T-helper 1 cell treated with Interleukin-12 subunit alpha and Interleukin-12 subunit beta and Interleukin-4 antibody, amounts not matched to agents 30 μg/mL and 1 μg/mL, for 36 hours (primary cell): ENCODE results near the gene PFDN2.

ENCODE experiments used
- H3K27ac Mint-ChIP-seq: one replicate; pipeline ENCODE4 v1.8.0; 2021; ENCODE audit warnings: mild to moderate bottlenecking, mixed read lengths
- H3K27me3 Mint-ChIP-seq: one replicate; pipeline ENCODE4 v1.8.0; 2021; ENCODE audit warnings: low read depth, mixed read lengths
- H3K36me3 Mint-ChIP-seq: one replicate; pipeline ENCODE4 v1.8.0; 2021; ENCODE audit warnings: low read depth, mixed read lengths
- H3K4me1 Mint-ChIP-seq: one replicate; pipeline ENCODE4 v1.8.0; 2021; ENCODE audit warnings: low read depth, mixed read lengths
- H3K4me3 Mint-ChIP-seq: one replicate; pipeline ENCODE4 v1.8.0; 2021; ENCODE audit warnings: mild to moderate bottlenecking, moderate library complexity, mixed read lengths
- H3K9me3 Mint-ChIP-seq: one replicate; pipeline ENCODE4 v1.8.0; 2021; ENCODE audit warnings: mixed read lengths

Gene PFDN2

DNA sequence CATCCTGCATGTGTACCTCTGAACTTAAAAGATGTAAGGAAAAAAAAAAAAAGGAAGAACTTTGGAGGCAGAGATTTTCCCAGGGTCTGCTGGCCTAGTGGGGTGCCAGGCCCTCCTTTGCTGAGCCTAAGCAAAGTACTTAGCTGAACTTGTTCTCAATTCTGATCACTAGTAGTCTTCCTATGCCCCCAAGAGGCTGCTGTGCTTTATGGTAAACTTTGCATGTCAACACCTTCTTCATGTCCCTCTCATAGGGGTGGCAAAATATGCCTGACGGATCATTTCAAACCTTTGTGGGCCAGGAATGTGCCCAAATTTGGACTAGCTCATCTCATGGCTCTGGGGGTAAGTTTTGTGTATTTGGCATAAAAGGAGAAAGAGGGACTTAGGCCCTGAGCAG, 40.0 kb upstream of the PFDN2 start:
- H3K36me3 Mint-ChIP-seq = peaks cover 26% of the 10 kb centered on the region
- H3K27me3 Mint-ChIP-seq = no peaks in the 10 kb centered on the region
- H3K9me3 Mint-ChIP-seq = no peaks in the 10 kb centered on the region
- H3K4me1 Mint-ChIP-seq = peaks cover 42% of the 10 kb centered on the region
- H3K27ac Mint-ChIP-seq = peak overlapping the region; percentile 81
- peak overlapping the region; percentile 41 for H3K4me3 Mint-ChIP-seq

GRCh38 chr1:161153682-161154337, 36.0 kb upstream of the PFDN2 start, which contains the start of gene UFC1:
UFC1 (plus strand) TSS chr1:161153978; CDS start chr1:161153998, 20 bp downstream.
- peak within 1 kb of the TSS; percentile 99 for H3K4me3 Mint-ChIP-seq
- no peaks in the 10 kb centered on the region for H3K9me3 Mint-ChIP-seq
- no peaks in the 10 kb centered on the region for H3K27me3 Mint-ChIP-seq
- peaks cover 21% of the 10 kb centered on the region for H3K4me1 Mint-ChIP-seq
- H3K27ac Mint-ChIP-seq = peak within 1 kb of the TSS; percentile 100
- peaks cover 16% of the 10 kb centered on the region for H3K36me3 Mint-ChIP-seq

DNA sequence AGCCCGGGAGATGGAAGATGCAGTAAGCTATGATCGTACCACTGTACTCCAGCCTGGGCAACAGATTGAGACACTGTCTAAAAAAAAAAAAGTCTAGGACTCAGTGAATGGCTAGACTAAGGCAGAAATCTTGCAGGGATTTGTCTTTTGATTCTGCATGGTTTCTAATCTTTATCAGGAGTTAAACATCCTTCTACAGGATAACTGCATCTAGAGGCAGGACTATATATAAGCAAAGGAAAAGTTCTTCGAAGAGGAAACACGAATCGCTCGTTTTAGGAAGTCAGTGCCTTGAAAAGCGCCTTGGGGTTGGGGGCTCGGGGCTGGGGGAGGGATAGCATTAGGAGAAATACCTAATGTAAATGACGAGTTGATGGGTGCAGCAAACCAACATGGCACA, 35.3 kb upstream of the PFDN2 start:
- Mint-ChIP-seq H3K9me3 (no peaks in the 10 kb centered on the region), H3K27me3 (no peaks in the 10 kb centered on the region), H3K4me3 (peak overlapping the region; percentile 99), H3K36me3 (peaks cover 16% of the 10 kb centered on the region), H3K4me1 (peaks cover 15% of the 10 kb centered on the region), H3K27ac (peak overlapping the region; percentile 100)

GRCh38 chr1:161145832-161146231, 28.0 kb upstream of the PFDN2 start:
- Mint-ChIP-seq H3K4me3 (no peak overlapping the region), H3K27ac (no peak overlapping the region), H3K4me1 (no peaks in the 10 kb centered on the region), H3K27me3 (no peaks in the 10 kb centered on the region), H3K9me3 (no peaks in the 10 kb centered on the region), H3K36me3 (no peaks in the 10 kb centered on the region)

- Mint-ChIP-seq H3K9me3 (no peaks in the 10 kb centered on the region), H3K27ac (no peak overlapping the region), H3K4me1 (peaks cover 6% of the 10 kb centered on the region), H3K36me3 (no peaks in the 10 kb centered on the region), H3K4me3 (no peak overlapping the region), H3K27me3 (no peaks in the 10 kb centered on the region)
These were observed 23.0 kb upstream of the PFDN2 start for GRCh38 chr1:161140755-161141400.

GRCh38 chr1:161139766-161140165, 21.9 kb upstream of the PFDN2 start:
- Mint-ChIP-seq H3K27me3 (no peaks in the 10 kb centered on the region), H3K4me3 (no peak overlapping the region), H3K27ac (no peak overlapping the region), H3K9me3 (no peaks in the 10 kb centered on the region), H3K36me3 (peaks cover 3% of the 10 kb centered on the region), H3K4me1 (peaks cover 10% of the 10 kb centered on the region)

DNA sequence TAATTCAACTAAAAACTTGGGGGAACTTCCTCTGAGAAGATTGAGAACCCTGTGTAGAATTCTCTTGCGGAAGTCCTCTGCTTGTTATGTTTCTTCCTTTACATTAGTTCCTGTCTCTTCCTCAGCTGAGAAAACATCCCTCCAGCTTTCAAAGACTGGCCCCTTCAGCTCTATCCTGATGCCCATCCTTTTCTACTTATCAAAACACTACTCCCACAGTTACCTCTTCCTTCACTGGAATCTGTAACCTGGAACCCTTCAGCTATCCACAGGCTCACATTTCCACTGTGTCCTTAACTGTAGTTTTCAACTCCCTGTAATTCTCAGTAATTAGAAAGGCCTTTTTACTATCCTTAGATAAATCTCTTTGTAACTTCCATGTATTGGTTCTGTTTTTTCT, 20.6 kb upstream of the PFDN2 start:
- no peak overlapping the region for H3K4me3 Mint-ChIP-seq
- H3K4me1 Mint-ChIP-seq = peaks cover 10% of the 10 kb centered on the region
- H3K9me3 Mint-ChIP-seq = no peaks in the 10 kb centered on the region
- H3K27ac Mint-ChIP-seq = no peak overlapping the region
- no peaks in the 10 kb centered on the region for H3K27me3 Mint-ChIP-seq
- peaks cover 3% of the 10 kb centered on the region for H3K36me3 Mint-ChIP-seq

- H3K27me3 Mint-ChIP-seq = no peaks in the 10 kb centered on the region
- no peak overlapping the region for H3K27ac Mint-ChIP-seq
- H3K9me3 Mint-ChIP-seq = no peaks in the 10 kb centered on the region
- H3K36me3 Mint-ChIP-seq = peaks cover 3% of the 10 kb centered on the region
- H3K4me3 Mint-ChIP-seq = no peak overlapping the region
- peaks cover 10% of the 10 kb centered on the region for H3K4me1 Mint-ChIP-seq
These were observed 20.0 kb upstream of the PFDN2 start for GRCh38 chr1:161137881-161138280.

DNA sequence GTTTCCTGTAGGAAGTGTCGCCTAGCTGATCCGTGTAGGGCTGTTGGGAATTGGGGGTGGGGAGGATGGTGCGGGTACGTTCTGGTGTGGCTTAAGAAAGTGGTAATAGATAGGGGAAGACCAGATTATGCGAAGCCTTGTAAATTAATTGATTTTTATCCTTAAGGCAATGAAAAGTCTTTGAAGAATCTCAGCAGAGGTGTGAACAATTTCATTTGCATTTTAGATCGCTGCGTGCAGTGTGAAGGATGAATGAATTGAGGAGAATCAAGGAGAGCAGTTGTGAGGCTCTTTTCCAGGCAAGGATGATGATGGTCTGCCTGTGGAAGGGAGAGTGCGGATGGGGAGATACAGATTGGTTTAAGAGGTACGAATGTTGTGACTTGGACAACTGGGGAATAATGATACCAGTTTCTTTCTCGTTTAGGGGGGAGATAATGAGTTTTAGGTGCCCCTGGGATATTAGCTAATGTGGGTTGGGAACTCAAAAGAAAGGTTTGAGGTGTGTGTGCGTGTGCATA, 15.4 kb upstream of the PFDN2 start:
- peaks cover 31% of the 10 kb centered on the region for H3K4me1 Mint-ChIP-seq
- no peak overlapping the region for H3K4me3 Mint-ChIP-seq
- no peaks in the 10 kb centered on the region for H3K9me3 Mint-ChIP-seq
- no peaks in the 10 kb centered on the region for H3K27me3 Mint-ChIP-seq
- H3K27ac Mint-ChIP-seq = no peak overlapping the region
- peaks cover 5% of the 10 kb centered on the region for H3K36me3 Mint-ChIP-seq

- Mint-ChIP-seq H3K27ac (peak within 1 kb of the TSS; percentile 88), H3K4me1 (peaks cover 37% of the 10 kb centered on the region), H3K4me3 (no peak within 1 kb of the TSS), H3K27me3 (no peaks in the 10 kb centered on the region), H3K36me3 (peaks cover 11% of the 10 kb centered on the region), H3K9me3 (no peaks in the 10 kb centered on the region)
These were observed 14.8 kb upstream of the PFDN2 start, which contains the start of gene DEDD for GRCh38 chr1:161132410-161133219. DEDD (minus strand) TSS chr1:161132667; CDS start chr1:161124462, 8,205 bp downstream.

- Mint-ChIP-seq H3K9me3 (no peaks in the 10 kb centered on the region), H3K36me3 (peaks cover 19% of the 10 kb centered on the region), H3K27ac (peak overlapping the region; percentile 88), H3K27me3 (no peaks in the 10 kb centered on the region), H3K4me1 (peaks cover 41% of the 10 kb centered on the region), H3K4me3 (no peak overlapping the region)
These were observed 13.9 kb upstream of the PFDN2 start for GRCh38 chr1:161131523-161132409.

- Mint-ChIP-seq H3K9me3 (no peaks in the 10 kb centered on the region), H3K36me3 (peaks cover 28% of the 10 kb centered on the region), H3K4me1 (peaks cover 44% of the 10 kb centered on the region), H3K27ac (no peak overlapping the region), H3K4me3 (no peak overlapping the region), H3K27me3 (no peaks in the 10 kb centered on the region)
These were observed 12.4 kb upstream of the PFDN2 start for GRCh38 chr1:161130266-161130665.

GRCh38 chr1:161128591-161129420, 11.0 kb upstream of the PFDN2 start:
- Mint-ChIP-seq H3K4me3 (no peak overlapping the region), H3K36me3 (peaks cover 33% of the 10 kb centered on the region), H3K4me1 (peaks cover 42% of the 10 kb centered on the region), H3K27me3 (no peaks in the 10 kb centered on the region), H3K9me3 (no peaks in the 10 kb centered on the region), H3K27ac (no peak overlapping the region)
